Loucy (cell line): ENCODE results near the gene CYP19A1.

Experiments used
- H2AFZ ChIP-seq: fragments of 200-600 bp; sonication (generic); 2 replicates; pipeline ENCODE4 v1.6.0; 2016; ENCODE audit warnings: antibody characterized with exemption, mild to moderate bottlenecking, low read length, moderate library complexity
- H3F3A ChIP-seq: fragments of 200-600 bp; 2 replicates; pipeline ENCODE4 v1.6.0; 2016; ENCODE audit warnings: antibody characterized with exemption, low read depth, mild to moderate bottlenecking
- H3K27me3 ChIP-seq: fragments of 200-600 bp; sonication (generic); 2 replicates; pipeline ENCODE4 v1.6.1; 2014; ENCODE audit warnings: low read length, mild to moderate bottlenecking; ENCODE audit not compliant: insufficient read depth, poor library complexity, severe bottlenecking
- H3K36me3 ChIP-seq: fragments of 200-600 bp; sonication (generic); 2 replicates; pipeline ENCODE4 v1.6.1; 2016; ENCODE audit warnings: low read length; ENCODE audit not compliant: insufficient read depth
- H3K4me1 ChIP-seq: fragments of 200-600 bp; sonication (generic); 2 replicates; pipeline ENCODE4 v1.5.1; 2014; ENCODE audit warnings: low read length, mild to moderate bottlenecking; ENCODE audit not compliant: insufficient read depth, poor library complexity, severe bottlenecking
- H3K4me2 ChIP-seq: fragments of 200-600 bp; sonication (generic); 2 replicates; pipeline ENCODE4 v1.6.0; 2014; ENCODE audit warnings: antibody characterized with exemption, low read length, low read depth, mild to moderate bottlenecking; ENCODE audit not compliant: poor library complexity, severe bottlenecking
- H3K4me3 ChIP-seq: fragments of 200-600 bp; sonication (generic); 2 replicates; pipeline ENCODE4 v1.5.1; 2014; ENCODE audit warnings: low read length, mild to moderate bottlenecking, mixed read lengths; ENCODE audit not compliant: poor library complexity, severe bottlenecking
- H3K79me2 ChIP-seq: fragments of 200-600 bp; sonication (generic); 2 replicates; pipeline ENCODE4 v1.6.1; 2014; ENCODE audit warnings: low read length; ENCODE audit not compliant: insufficient read depth
- H3K9ac ChIP-seq: fragments of 200-600 bp; sonication (generic); 2 replicates; pipeline ENCODE4 v1.6.0; 2014; ENCODE audit warnings: mild to moderate bottlenecking, low read depth, low read length, moderate library complexity; ENCODE audit not compliant: poor library complexity, severe bottlenecking
- H3K9me2 ChIP-seq: fragments of 200-600 bp; sonication (generic); replicated peaks from 2 replicates; pipeline ENCODE4 v1.6.1; 2016; ENCODE audit warnings: low read depth, low read length, mixed read lengths
- H3K9me3 ChIP-seq: fragments of 200-600 bp; sonication (generic); 2 replicates; pipeline ENCODE4 v1.6.1; 2014; ENCODE audit warnings: mild to moderate bottlenecking, antibody characterized with exemption, low read length, low read depth; ENCODE audit not compliant: insufficient read depth
- H4K20me1 ChIP-seq: fragments of 200-600 bp; sonication (generic); 2 replicates; pipeline ENCODE4 v1.6.0; 2014; ENCODE audit warnings: antibody characterized with exemption, low read length, mild to moderate bottlenecking; ENCODE audit not compliant: insufficient read depth, poor library complexity, severe bottlenecking
- CTCF ChIP-seq: fragments of 200-600 bp; sonication (generic); conservative IDR thresholded peaks from 2 replicates; pipeline ENCODE4 v1.5.1; 2014; ENCODE audit warnings: mild to moderate bottlenecking, antibody characterized with exemption, low read length
- EZH2phosphoT487 ChIP-seq: fragments of 200-600 bp; IDR thresholded peaks from 2 replicates; pipeline ENCODE4 v1.6.1; 2018; ENCODE audit warnings: antibody characterized with exemption, mild to moderate bottlenecking, moderate library complexity, borderline replicate concordance

The CYP19A1 gene

DNA sequence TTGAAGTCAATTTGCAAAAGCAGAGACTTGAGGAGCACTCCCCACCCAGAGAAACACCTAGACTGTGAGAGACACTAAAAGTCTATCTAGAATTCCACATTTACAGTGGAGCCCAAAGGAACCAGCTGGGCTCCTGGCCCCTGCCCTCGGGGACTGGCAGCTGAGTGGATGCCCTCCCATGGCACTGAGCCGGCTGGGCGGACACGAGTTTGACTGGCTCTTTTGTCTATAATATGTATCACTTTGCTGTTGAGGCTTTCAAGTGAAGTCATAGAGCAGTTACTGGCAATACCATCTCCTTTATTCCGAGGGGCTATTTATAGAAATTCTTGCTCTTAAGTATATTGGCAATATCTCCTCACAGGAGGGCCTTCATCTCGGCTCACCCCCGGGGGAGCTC, 177.9 kb downstream of the CYP19A1 start:
- Histone ChIP-seq H3K79me2 (no peaks in the 10 kb centered on the region), H3K27me3 (no peaks in the 10 kb centered on the region), H3K4me3 (no peak overlapping the region), H3K9me2 (no peaks in the 10 kb centered on the region), H3K4me2 (no peak overlapping the region), H3K9me3 (no peaks in the 10 kb centered on the region), H3F3A (no peaks in the 10 kb centered on the region), H3K36me3 (no peaks in the 10 kb centered on the region), H3K4me1 (peaks cover 8% of the 10 kb centered on the region), H2AFZ (no peak overlapping the region), H4K20me1 (no peaks in the 10 kb centered on the region), H3K9ac (no peak overlapping the region)
- TF ChIP-seq EZH2phosphoT487 (no peak), CTCF (no peak)
